H1 (cell line): Measurements from ENCODE around the gene ITGB7. TPM values are rescaled to one million over a fixed set of nuclear protein-coding genes. Genes with fewer than 3 reads are reported as not detected.

Experiments used
- EGR1 ChIP-seq: IDR thresholded peaks from 2 replicates; pipeline ENCODE4 v1.6.1; 2011; ENCODE audit warnings: low read depth, low read length, borderline replicate concordance
- KDM1A ChIP-seq: fragments of 200-600, 300-600 bp; sonication (generic); IDR thresholded peaks from 2 replicates; pipeline ENCODE4 v1.7.1; 2016; ENCODE audit warnings: mild to moderate bottlenecking, low read length, borderline replicate concordance
- KDM5A ChIP-seq: fragments of 200-600 bp; IDR thresholded peaks from 2 replicates; pipeline ENCODE4 v1.7.1; 2012; ENCODE audit warnings: mild to moderate bottlenecking, low read length, inconsistent platforms, mixed read lengths
- RBBP5 ChIP-seq: IDR thresholded peaks from 2 replicates; pipeline ENCODE4 v1.7.1; 2012; ENCODE audit warnings: low read depth, mild to moderate bottlenecking, inconsistent platforms, low read length, moderate library complexity, borderline replicate concordance
- SAP30 ChIP-seq: fragments of 300-600 bp; sonication (generic); IDR thresholded peaks from 2 replicates; pipeline ENCODE4 v1.7.1; 2012; ENCODE audit warnings: low read length, moderate library complexity, mild to moderate bottlenecking, inconsistent platforms; ENCODE audit not compliant: insufficient read depth, insufficient replicate concordance
- TAF1 ChIP-seq: IDR thresholded peaks from 2 replicates; pipeline ENCODE4 v1.6.1; 2011; ENCODE audit warnings: mild to moderate bottlenecking, low read depth, low read length
- TBP ChIP-seq: IDR thresholded peaks from 2 replicates; pipeline ENCODE4 v1.6.1; 2011; ENCODE audit warnings: low read depth, low read length, improper control_type of control experiment
- polyA plus RNA-seq, 7 experiments: library from polyadenylated mRNA; depleted of rRNA in 3 of 7; stranded (reverse) in 5 of 7; unstranded in 2 of 7; fragments of >200 nt in 5 of 7; fragments of 200-250 nt in 2 of 7; gene quantifications; 1 replicate in 5 of 7; 2 replicates in 1 of 7; 4 replicates in 1 of 7; pipeline versions ENCODE4 v1.2.1 to v1.2.3, GENCODE V29; 2011 to 2013; ENCODE audit warnings: missing spikeins in 2 of 7, mixed read lengths in 2 of 7
- total RNA-seq: library from RNA; stranded (reverse); fragmentation: NEBNext Ultra II Directional; extraction: Animal tissue kit (Norgen Biotek cat#: 25700); gene quantifications from 2 replicates; pipeline ENCODE4 v1.2.1, GENCODE V29; 2021
- TF ChIP-seq, protein P1 (sequence below), 3 experiments: IDR thresholded peaks; 1 replicate in 2 of 3; 2 replicates in 1 of 3; pipeline versions ENCODE4 v1.5.1 to v1.6.1; 2011; ENCODE audit warnings: low read length in 3 of 3, mild to moderate bottlenecking in 3 of 3, inconsistent platforms in 2 of 3, low read depth in 1 of 3, moderate library complexity in 1 of 3; ENCODE audit not compliant: insufficient read depth in 1 of 3; ENCODE audit errors: control extremely low read depth in 1 of 3

Gene ITGB7
- total and polyA plus RNA-seq, 2 of the 8 experiments (the other 6 are each of a cell fraction or from before 2014, with no cell fraction given): 0.35 to 0.54 TPM

DNA sequence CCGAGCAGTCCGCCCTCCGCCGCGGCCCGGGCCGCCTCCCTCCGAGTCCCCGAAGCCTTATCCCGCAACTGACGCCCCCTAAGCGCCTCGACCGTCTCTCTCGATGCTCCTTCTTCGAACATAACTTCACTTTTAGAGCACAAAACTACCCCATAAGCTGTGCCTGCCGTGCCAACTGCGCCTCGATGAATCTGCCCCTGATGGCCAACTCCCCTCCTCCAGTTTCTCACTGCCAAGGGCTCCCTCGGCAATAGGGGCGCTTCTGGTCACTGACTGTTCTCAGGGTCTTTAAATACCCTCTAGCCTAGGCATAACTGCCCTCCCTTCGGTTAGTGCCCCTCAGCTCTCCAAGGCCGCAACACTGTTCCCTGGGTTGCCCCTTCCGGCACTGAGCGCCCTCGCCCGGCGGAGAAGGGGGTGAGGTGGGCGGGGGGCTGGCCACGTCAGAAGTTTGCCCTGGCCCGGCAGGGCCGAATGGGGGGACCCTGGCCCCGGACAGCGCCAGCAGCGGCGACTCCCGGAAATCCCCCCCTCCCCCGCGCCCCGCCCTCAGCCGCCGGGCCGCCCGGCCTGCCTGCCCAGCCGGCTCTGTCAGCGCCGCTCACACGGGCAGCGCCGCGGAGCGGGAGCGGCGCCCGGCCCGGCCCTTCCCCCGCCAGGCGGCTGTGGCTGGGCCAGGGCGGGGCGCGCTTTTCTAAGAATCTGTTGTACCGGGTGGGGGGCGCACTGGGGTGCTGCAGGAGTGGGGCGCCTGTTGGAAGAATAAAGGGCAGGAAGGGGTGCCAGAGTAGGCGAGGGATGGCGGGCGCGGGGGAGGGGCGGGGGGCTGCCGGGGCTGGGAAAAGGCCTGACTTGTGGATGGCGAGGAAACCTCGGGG lies 14.4 kb upstream of the ITGB7 start (continued):
- TF ChIP-seq, protein P1, sequence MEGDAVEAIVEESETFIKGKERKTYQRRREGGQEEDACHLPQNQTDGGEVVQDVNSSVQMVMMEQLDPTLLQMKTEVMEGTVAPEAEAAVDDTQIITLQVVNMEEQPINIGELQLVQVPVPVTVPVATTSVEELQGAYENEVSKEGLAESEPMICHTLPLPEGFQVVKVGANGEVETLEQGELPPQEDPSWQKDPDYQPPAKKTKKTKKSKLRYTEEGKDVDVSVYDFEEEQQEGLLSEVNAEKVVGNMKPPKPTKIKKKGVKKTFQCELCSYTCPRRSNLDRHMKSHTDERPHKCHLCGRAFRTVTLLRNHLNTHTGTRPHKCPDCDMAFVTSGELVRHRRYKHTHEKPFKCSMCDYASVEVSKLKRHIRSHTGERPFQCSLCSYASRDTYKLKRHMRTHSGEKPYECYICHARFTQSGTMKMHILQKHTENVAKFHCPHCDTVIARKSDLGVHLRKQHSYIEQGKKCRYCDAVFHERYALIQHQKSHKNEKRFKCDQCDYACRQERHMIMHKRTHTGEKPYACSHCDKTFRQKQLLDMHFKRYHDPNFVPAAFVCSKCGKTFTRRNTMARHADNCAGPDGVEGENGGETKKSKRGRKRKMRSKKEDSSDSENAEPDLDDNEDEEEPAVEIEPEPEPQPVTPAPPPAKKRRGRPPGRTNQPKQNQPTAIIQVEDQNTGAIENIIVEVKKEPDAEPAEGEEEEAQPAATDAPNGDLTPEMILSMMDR (IDR thresholded peaks at IDR 0.05; ENCODE audit: control extremely low read depth in 1 of 3, insufficient read depth in 1 of 3, low read depth in 1 of 3, low read length in 3 of 3): 0 out of 4 replicates have a peak, but pooled peaks of 1 of the 3 experiments have one; percentile 24
- 0 out of 2 replicates have a peak, but pooled peaks have one; percentile 17 for TF ChIP-seq KDM1A
- TF ChIP-seq EGR1: peak; percentile 37; the same call in 1 of the 2 replicates
- TF ChIP-seq TBP: no peak; the same call in 1 of the 2 replicates
- peak; percentile 21; the same call in 1 of the 2 replicates for TF ChIP-seq RBBP5
- TF ChIP-seq SAP30: peak; percentile 30
- TF ChIP-seq TAF1: peak; percentile 39; the same call in 1 of the 2 replicates
- TF ChIP-seq KDM5A: no peak
